Measurements from ENCODE around the gene CACNG5. TPM values are rescaled to one million over a fixed set of nuclear protein-coding genes. Genes with fewer than 3 reads are reported as not detected.

CACNG5 gene
- total and polyA plus RNA-seq, 2 donors (not counting 1 experiment from before 2014, with no cell fraction given), result not detected

DNA sequence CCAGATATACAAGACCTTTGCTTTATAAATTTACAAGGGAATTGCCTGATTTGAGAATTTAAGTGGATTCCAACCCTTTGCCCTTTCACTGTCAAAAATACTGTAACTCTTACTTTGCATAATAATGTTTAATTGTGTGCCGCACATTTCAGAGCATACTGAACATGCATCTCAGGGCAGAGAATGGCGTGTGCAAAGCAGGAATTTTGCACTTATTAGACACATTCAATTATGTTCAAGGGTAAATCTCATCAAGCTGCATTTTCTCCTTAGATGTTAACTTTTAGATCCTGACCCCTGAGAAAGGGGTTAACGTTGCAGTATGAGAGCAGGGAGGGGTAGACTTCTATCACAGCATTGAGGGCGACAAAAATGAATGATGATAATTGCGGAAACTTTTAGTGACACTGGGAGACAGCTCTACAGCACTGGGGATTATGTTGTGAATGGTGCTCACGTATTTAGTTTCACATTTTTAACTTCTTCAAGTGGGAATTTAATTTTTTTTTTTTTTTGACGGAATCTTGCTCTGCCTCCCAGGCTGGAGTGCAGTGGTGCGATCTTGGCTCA, 75.0 kb downstream of the CACNG5 start:
- H3K9me3 Mint-ChIP-seq (ENCODE audit: insufficient read depth), result no peaks in the 10 kb centered on the region
- no peak overlapping the region for H3K27ac Mint-ChIP-seq
- H3K4me3 Mint-ChIP-seq, result no peak overlapping the region
- Histone ChIP-seq H3K4me3 (ENCODE audit: control extremely low read depth in 1 of 5, extremely low read depth in 1 of 5, insufficient read depth in 1 of 5, low read depth in 2 of 5, low read length in 4 of 5) (no peak overlapping the region), H3K9ac (ENCODE audit: low read length) (no peak overlapping the region), H3K27me3 (replicated peaks in 1 of 4; ENCODE audit: control extremely low read depth in 1 of 4, control insufficient read depth in 3 of 4, insufficient read depth in 4 of 4, low read length in 3 of 4) (peaks cover 0 to 3% (median 0%) of the 10 kb centered on the region in 4 experiments), H3K79me2 (ENCODE audit: control insufficient read depth, insufficient read depth, low read length) (no peaks in the 10 kb centered on the region), H3K4me2 (replicated peaks; ENCODE audit: low read depth, low read length, poor library complexity, severe bottlenecking) (no peak overlapping the region), H4K20me1 (ENCODE audit: control insufficient read depth, insufficient read depth, low read length, poor library complexity, severe bottlenecking) (no peaks in the 10 kb centered on the region), H3K27ac (ENCODE audit: low read length in 2 of 2) (no peak overlapping the region), H3K4me1 (ENCODE audit: control insufficient read depth in 2 of 2, insufficient read depth in 2 of 2, low read length in 2 of 2) (no peaks in the 10 kb centered on the region), H3K36me3 (replicated peaks in 1 of 2; ENCODE audit: control extremely low read depth in 1 of 2, control insufficient read depth in 1 of 2, extremely low read depth in 1 of 2, insufficient read depth in 2 of 2, low read length in 1 of 2) (no peaks in the 10 kb centered on the region), H2AFZ (ENCODE audit: insufficient read depth, low read depth, low read length, poor library complexity, severe bottlenecking) (no peak overlapping the region), H3K9me3 (ENCODE audit: control extremely low read depth in 1 of 3, control insufficient read depth in 2 of 3, insufficient read depth in 1 of 3, low read length in 2 of 3) (no peaks in the 10 kb centered on the region)
- H3K4me1 Mint-ChIP-seq, result peaks cover 4% of the 10 kb centered on the region
- CTCF ChIA-PET, result interaction anchor here (0.6 to 1.2 kb wide), 3 partner anchors 9 to 192 kb away, joined by 3 to 5 read pairs (median 3); no protein-coding TSS in a partner anchor
- intact Hi-C loops (cut with micrococcal nuclease), result no loop called here
- TF ChIP-seq, protein P1, sequence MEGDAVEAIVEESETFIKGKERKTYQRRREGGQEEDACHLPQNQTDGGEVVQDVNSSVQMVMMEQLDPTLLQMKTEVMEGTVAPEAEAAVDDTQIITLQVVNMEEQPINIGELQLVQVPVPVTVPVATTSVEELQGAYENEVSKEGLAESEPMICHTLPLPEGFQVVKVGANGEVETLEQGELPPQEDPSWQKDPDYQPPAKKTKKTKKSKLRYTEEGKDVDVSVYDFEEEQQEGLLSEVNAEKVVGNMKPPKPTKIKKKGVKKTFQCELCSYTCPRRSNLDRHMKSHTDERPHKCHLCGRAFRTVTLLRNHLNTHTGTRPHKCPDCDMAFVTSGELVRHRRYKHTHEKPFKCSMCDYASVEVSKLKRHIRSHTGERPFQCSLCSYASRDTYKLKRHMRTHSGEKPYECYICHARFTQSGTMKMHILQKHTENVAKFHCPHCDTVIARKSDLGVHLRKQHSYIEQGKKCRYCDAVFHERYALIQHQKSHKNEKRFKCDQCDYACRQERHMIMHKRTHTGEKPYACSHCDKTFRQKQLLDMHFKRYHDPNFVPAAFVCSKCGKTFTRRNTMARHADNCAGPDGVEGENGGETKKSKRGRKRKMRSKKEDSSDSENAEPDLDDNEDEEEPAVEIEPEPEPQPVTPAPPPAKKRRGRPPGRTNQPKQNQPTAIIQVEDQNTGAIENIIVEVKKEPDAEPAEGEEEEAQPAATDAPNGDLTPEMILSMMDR (IDR thresholded peaks at IDR 0.05), result no peak
- TF ChIP-seq EZH2 (IDR thresholded peaks at IDR 0.05; ENCODE audit: borderline replicate concordance, insufficient read depth, low read depth, low read length, poor library complexity, severe bottlenecking), result no peak
- POLR2A ChIA-PET, result no interaction called here
- peaks cover 28% of the 10 kb centered on the region for H3K27me3 Mint-ChIP-seq
- 97% methylated on average over 5 of the region's 8 CpGs for WGBS (ENCODE audit: insufficient coverage)
- ATAC-seq (ENCODE audit: low read depth), result no peak
- DNase-seq, result no peak

DNA sequence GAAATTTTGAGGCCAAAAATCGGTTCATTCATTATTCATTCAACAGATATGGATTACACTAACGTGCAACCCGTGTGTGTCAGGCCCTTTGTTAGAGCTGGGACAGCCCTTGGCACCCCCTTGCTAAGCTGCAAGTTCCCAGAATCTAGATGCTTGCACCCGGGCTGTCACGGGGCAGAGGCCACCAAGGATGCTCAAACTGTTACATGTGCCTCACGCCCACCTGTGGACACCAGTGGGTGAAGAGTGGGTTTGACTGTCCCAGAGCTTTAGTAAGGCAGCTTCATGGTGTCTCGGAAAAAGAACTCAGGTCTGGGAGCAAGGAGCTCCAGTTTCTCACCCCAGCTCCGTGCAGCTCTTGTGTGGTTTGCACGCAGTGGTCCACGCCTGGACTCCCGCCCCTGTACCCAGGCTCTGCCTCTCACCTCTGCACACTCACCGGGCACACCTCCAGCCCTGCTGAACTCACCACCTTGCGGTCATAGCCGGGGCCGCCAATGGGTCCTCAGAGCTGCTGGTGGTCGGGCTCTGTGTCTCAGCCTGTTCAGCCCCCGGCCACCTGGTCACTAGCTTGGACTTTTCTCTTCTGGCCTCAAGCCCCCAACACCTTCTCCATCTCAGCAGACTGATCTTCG, 75.9 kb downstream of the CACNG5 start:
- peaks cover 30% of the 10 kb centered on the region for H3K27me3 Mint-ChIP-seq
- CTCF ChIA-PET, result interaction anchor here (0.6 kb wide), 1 partner anchor 31 kb away, joined by 3 read pairs; no protein-coding TSS in a partner anchor
- 89% methylated on average over 18 of the region's 18 CpGs for WGBS (ENCODE audit: insufficient coverage)

More for the DNA sequence above, 75.9 kb downstream of the CACNG5 start:
- H3K79me2 ChIP-seq (ENCODE audit: control insufficient read depth, insufficient read depth, low read length), result no peaks in the 10 kb centered on the region
- H3K4me1 Mint-ChIP-seq, result peaks cover 4% of the 10 kb centered on the region
- intact Hi-C loops (cut with micrococcal nuclease), result no loop called here
- H3K4me2 ChIP-seq (replicated peaks; ENCODE audit: low read depth, low read length, poor library complexity, severe bottlenecking), result no peak overlapping the region
- ATAC-seq (ENCODE audit: low read depth) (no peak), DNase-seq (no peak)
- no peak overlapping the region for H2AFZ ChIP-seq (ENCODE audit: insufficient read depth, low read depth, low read length, poor library complexity, severe bottlenecking)
- POLR2A ChIA-PET, result no interaction called here
- H3K27me3 ChIP-seq (replicated peaks in 1 of 4; ENCODE audit: control extremely low read depth in 1 of 4, control insufficient read depth in 3 of 4, insufficient read depth in 4 of 4, low read length in 3 of 4), result peaks cover 0 to 3% (median 0%) of the 10 kb centered on the region in 4 experiments
- H3K9me3 Mint-ChIP-seq (ENCODE audit: insufficient read depth), result no peaks in the 10 kb centered on the region
- TF ChIP-seq, protein P1 (IDR thresholded peaks at IDR 0.05), result no peak
- no peak for TF ChIP-seq EZH2 (IDR thresholded peaks at IDR 0.05; ENCODE audit: borderline replicate concordance, insufficient read depth, low read depth, low read length, poor library complexity, severe bottlenecking)
- H4K20me1 ChIP-seq (ENCODE audit: control insufficient read depth, insufficient read depth, low read length, poor library complexity, severe bottlenecking), result no peaks in the 10 kb centered on the region
- H3K4me3 Mint-ChIP-seq, result no peak overlapping the region
- H3K27ac Mint-ChIP-seq, result no peak overlapping the region
- no peaks in the 10 kb centered on the region for H3K4me1 ChIP-seq (ENCODE audit: control insufficient read depth in 2 of 2, insufficient read depth in 2 of 2, low read length in 2 of 2)
- no peak overlapping the region for H3K9ac ChIP-seq (ENCODE audit: low read length)
- no peaks in the 10 kb centered on the region for H3K36me3 ChIP-seq (replicated peaks in 1 of 2; ENCODE audit: control extremely low read depth in 1 of 2, control insufficient read depth in 1 of 2, extremely low read depth in 1 of 2, insufficient read depth in 2 of 2, low read length in 1 of 2)
- H3K4me3 ChIP-seq (ENCODE audit: control extremely low read depth in 1 of 5, extremely low read depth in 1 of 5, insufficient read depth in 1 of 5, low read depth in 2 of 5, low read length in 4 of 5), result no peak overlapping the region
- H3K9me3 ChIP-seq (ENCODE audit: control extremely low read depth in 1 of 3, control insufficient read depth in 2 of 3, insufficient read depth in 1 of 3, low read length in 2 of 3), result no peaks in the 10 kb centered on the region
- no peak overlapping the region for H3K27ac ChIP-seq (ENCODE audit: low read length in 2 of 2)
